A549 (cell line): ENCODE results near the gene RPS21.

Experiments
- CEBPB ChIP-seq, 2 experiments: fragments of >200 bp in 1 of 2; sonication (Bioruptor Twin) in 1 of 2; formaldehyde crosslinking in 1 of 2; IDR thresholded peaks; 2 replicates each; pipeline ENCODE4 v1.6.1; 2012 to 2016
- EHMT2 ChIP-seq: fragments of 200-600 bp; sonication (generic); IDR thresholded peaks from 2 replicates; pipeline ENCODE4 v1.6.1; 2016; ENCODE audit warnings: antibody characterized with exemption, low read depth, mild to moderate bottlenecking, moderate library complexity
- EP300 ChIP-seq, 2 experiments: fragments of >200 bp; sonication (Bioruptor Twin); formaldehyde crosslinking; IDR thresholded peaks; 2 replicates in 1 of 2; 3 replicates in 1 of 2; pipeline ENCODE4 v1.6.1; 2016 to 2017
- JUNB ChIP-seq: fragments of >200 bp; sonication (Bioruptor Twin); formaldehyde crosslinking; IDR thresholded peaks from 2 replicates; pipeline ENCODE4 v1.6.1; 2016
- MAZ ChIP-seq: fragments of 150-350 bp; IDR thresholded peaks from 2 replicates; pipeline ENCODE4 v1.6.1; 2014; ENCODE audit warnings: antibody characterized with exemption, low read depth, low read length, borderline replicate concordance
- POLR2A ChIP-seq: IDR thresholded peaks from 2 replicates; pipeline ENCODE4 v1.6.1; 2012; ENCODE audit warnings: mild to moderate bottlenecking, low read length
- RAD21 ChIP-seq, 2 experiments: fragments of >200 bp in 1 of 2; sonication (Bioruptor Twin) in 1 of 2; formaldehyde crosslinking in 1 of 2; IDR thresholded peaks in 1 of 2; conservative IDR thresholded peaks in 1 of 2; 2 replicates in 1 of 2; 3 replicates in 1 of 2; pipeline ENCODE4 v1.6.1; 2012 to 2018; ENCODE audit warnings: inconsistent platforms in 1 of 2
- RARB ChIP-seq: fragments of 250-450 bp; sonication (Bioruptor Pico); IDR thresholded peaks from 2 replicates; pipeline ENCODE4 v1.8.0; 2021; ENCODE audit warnings: mild to moderate bottlenecking, moderate library complexity
- RCOR1 ChIP-seq: fragments of 150-350 bp; IDR thresholded peaks from 2 replicates; pipeline ENCODE4 v1.6.1; 2014; ENCODE audit warnings: antibody characterized with exemption, low read length, low read depth
- TF ChIP-seq, protein P1 (sequence below): fragments of >200 bp; sonication (Bioruptor Twin); formaldehyde crosslinking; IDR thresholded peaks from 3 replicates; pipeline ENCODE4 v1.5.1; 2016
- TF ChIP-seq, protein P2 (sequence below): fragments of 200-600 bp; sonication (generic); IDR thresholded peaks from 2 replicates; pipeline ENCODE4 v1.6.1; 2016; ENCODE audit warnings: antibody characterized with exemption, mild to moderate bottlenecking, moderate library complexity
- TF ChIP-seq, protein P3 (sequence below): IDR thresholded peaks from 2 replicates; pipeline ENCODE4 v1.6.1; 2012
- TF ChIP-seq, protein P4 (sequence below): IDR thresholded peaks from 2 replicates; pipeline ENCODE4 v1.6.1; 2012; ENCODE audit warnings: low read depth, borderline replicate concordance
- TF ChIP-seq, protein P5 (sequence below): fragments of >200 bp; sonication (Bioruptor Twin); formaldehyde crosslinking; IDR thresholded peaks from 3 replicates; pipeline ENCODE4 v1.6.1; 2016

DNA sequence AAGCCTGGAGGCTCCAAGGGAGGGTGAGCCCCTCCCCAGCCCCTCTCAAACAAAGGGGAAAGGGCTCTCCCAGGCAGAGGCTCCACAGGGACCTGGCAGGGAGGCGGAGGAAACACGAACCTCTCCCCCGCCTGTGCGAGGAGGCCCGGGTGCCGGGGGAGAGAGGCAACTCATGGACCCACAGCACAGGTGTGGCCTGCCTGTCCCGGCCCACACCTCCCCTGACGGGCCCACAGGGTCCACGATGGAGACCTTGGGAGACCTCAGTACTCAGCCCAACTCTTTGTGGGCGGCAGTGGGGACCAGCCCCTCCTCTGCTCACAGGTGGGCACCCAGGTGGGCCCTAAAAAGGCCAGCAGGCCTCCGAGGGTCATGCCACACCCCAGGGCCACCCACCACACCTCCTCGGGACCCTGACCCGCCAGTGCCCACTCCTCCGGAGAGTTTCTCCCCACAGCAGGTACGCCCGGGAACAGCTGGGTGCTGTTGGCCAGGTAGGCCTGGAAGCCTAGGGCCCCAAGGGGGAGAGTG, 32.0 kb upstream of the RPS21 start:
- TF ChIP-seq, protein P1, sequence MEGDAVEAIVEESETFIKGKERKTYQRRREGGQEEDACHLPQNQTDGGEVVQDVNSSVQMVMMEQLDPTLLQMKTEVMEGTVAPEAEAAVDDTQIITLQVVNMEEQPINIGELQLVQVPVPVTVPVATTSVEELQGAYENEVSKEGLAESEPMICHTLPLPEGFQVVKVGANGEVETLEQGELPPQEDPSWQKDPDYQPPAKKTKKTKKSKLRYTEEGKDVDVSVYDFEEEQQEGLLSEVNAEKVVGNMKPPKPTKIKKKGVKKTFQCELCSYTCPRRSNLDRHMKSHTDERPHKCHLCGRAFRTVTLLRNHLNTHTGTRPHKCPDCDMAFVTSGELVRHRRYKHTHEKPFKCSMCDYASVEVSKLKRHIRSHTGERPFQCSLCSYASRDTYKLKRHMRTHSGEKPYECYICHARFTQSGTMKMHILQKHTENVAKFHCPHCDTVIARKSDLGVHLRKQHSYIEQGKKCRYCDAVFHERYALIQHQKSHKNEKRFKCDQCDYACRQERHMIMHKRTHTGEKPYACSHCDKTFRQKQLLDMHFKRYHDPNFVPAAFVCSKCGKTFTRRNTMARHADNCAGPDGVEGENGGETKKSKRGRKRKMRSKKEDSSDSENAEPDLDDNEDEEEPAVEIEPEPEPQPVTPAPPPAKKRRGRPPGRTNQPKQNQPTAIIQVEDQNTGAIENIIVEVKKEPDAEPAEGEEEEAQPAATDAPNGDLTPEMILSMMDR, result no peak
- TF ChIP-seq MAZ (no peak), RAD21 (conservative IDR thresholded peaks at IDR 0.05 in 1 of 2, IDR thresholded peaks at IDR 0.05 in 1 of 2) (no peak), POLR2A (no peak), RCOR1 (no peak), EHMT2 (no peak), CEBPB (IDR thresholded peaks at IDR 0.05) (no peak), EP300 (IDR thresholded peaks at IDR 0.05) (no peak), JUNB (no peak), RARB (CRISPR knock-in tag) (no peak)
- TF ChIP-seq, protein P2, sequence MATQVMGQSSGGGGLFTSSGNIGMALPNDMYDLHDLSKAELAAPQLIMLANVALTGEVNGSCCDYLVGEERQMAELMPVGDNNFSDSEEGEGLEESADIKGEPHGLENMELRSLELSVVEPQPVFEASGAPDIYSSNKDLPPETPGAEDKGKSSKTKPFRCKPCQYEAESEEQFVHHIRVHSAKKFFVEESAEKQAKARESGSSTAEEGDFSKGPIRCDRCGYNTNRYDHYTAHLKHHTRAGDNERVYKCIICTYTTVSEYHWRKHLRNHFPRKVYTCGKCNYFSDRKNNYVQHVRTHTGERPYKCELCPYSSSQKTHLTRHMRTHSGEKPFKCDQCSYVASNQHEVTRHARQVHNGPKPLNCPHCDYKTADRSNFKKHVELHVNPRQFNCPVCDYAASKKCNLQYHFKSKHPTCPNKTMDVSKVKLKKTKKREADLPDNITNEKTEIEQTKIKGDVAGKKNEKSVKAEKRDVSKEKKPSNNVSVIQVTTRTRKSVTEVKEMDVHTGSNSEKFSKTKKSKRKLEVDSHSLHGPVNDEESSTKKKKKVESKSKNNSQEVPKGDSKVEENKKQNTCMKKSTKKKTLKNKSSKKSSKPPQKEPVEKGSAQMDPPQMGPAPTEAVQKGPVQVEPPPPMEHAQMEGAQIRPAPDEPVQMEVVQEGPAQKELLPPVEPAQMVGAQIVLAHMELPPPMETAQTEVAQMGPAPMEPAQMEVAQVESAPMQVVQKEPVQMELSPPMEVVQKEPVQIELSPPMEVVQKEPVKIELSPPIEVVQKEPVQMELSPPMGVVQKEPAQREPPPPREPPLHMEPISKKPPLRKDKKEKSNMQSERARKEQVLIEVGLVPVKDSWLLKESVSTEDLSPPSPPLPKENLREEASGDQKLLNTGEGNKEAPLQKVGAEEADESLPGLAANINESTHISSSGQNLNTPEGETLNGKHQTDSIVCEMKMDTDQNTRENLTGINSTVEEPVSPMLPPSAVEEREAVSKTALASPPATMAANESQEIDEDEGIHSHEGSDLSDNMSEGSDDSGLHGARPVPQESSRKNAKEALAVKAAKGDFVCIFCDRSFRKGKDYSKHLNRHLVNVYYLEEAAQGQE, result no peak
- TF ChIP-seq, protein P3, sequence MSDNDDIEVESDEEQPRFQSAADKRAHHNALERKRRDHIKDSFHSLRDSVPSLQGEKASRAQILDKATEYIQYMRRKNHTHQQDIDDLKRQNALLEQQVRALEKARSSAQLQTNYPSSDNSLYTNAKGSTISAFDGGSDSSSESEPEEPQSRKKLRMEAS, result no peak
- TF ChIP-seq, protein P4, sequence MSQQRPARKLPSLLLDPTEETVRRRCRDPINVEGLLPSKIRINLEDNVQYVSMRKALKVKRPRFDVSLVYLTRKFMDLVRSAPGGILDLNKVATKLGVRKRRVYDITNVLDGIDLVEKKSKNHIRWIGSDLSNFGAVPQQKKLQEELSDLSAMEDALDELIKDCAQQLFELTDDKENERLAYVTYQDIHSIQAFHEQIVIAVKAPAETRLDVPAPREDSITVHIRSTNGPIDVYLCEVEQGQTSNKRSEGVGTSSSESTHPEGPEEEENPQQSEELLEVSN, result no peak
- TF ChIP-seq, protein P5, sequence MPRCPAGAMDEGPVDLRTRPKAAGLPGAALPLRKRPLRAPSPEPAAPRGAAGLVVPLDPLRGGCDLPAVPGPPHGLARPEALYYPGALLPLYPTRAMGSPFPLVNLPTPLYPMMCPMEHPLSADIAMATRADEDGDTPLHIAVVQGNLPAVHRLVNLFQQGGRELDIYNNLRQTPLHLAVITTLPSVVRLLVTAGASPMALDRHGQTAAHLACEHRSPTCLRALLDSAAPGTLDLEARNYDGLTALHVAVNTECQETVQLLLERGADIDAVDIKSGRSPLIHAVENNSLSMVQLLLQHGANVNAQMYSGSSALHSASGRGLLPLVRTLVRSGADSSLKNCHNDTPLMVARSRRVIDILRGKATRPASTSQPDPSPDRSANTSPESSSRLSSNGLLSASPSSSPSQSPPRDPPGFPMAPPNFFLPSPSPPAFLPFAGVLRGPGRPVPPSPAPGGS, result no peak
